H9 (cell line): ENCODE results near the gene KCNH1. TPM values are rescaled to one million over a fixed set of nuclear protein-coding genes. Genes with fewer than 3 reads are reported as not detected.

Experiments
- DNase-seq: peaks from one replicate; pipeline ENCODE4 v3.0.0-alpha.2; 2017
- H2AFZ ChIP-seq: one replicate; pipeline ENCODE4 v1.6.1; 2013; ENCODE audit warnings: mild to moderate bottlenecking, low read length, control low read depth, moderate library complexity
- H2AK5ac ChIP-seq: 2 replicates; pipeline ENCODE4 v1.6.1; 2013; ENCODE audit warnings: low read length, control low read depth, mixed read lengths; ENCODE audit not compliant: insufficient read length
- H2BK120ac ChIP-seq: one replicate; pipeline ENCODE4 v1.6.1; 2013; ENCODE audit warnings: low read depth, mild to moderate bottlenecking, low read length, control low read depth, inconsistent platforms; ENCODE audit not compliant: poor library complexity, severe bottlenecking
- H2BK12ac ChIP-seq: 2 replicates; pipeline ENCODE4 v1.6.1; 2013; ENCODE audit warnings: low read length, control low read depth, mixed read lengths, low read depth; ENCODE audit not compliant: insufficient read length
- H2BK15ac ChIP-seq: 2 replicates; pipeline ENCODE4 v1.6.1; 2013; ENCODE audit warnings: low read depth, low read length, control low read depth
- H2BK20ac ChIP-seq: one replicate; pipeline ENCODE4 v1.6.1; 2013; ENCODE audit warnings: low read depth, mild to moderate bottlenecking, low read length, control low read depth, inconsistent platforms; ENCODE audit not compliant: poor library complexity, severe bottlenecking
- H2BK5ac ChIP-seq: 2 replicates; pipeline ENCODE4 v1.6.1; 2013; ENCODE audit warnings: low read length, control low read depth, mixed read lengths; ENCODE audit not compliant: insufficient read length
- H3K14ac ChIP-seq: 2 replicates; pipeline ENCODE4 v1.6.1; 2013; ENCODE audit warnings: low read length, control low read depth; ENCODE audit not compliant: insufficient read depth
- H3K18ac ChIP-seq: 2 replicates; pipeline ENCODE4 v1.6.1; 2013; ENCODE audit warnings: low read depth, mild to moderate bottlenecking, mixed read lengths, low read length, control low read depth; ENCODE audit not compliant: insufficient read length
- H3K23ac ChIP-seq: 2 replicates; pipeline ENCODE4 v1.6.1; 2013; ENCODE audit warnings: low read length, control low read depth, mixed read lengths, low read depth; ENCODE audit not compliant: insufficient read length
- H3K23me2 ChIP-seq: 2 replicates; pipeline ENCODE4 v1.6.1; 2013; ENCODE audit warnings: low read depth, mild to moderate bottlenecking, mixed read lengths, low read length, control low read depth; ENCODE audit not compliant: insufficient read length, poor library complexity, severe bottlenecking
- H3K27ac ChIP-seq: 2 replicates; pipeline ENCODE4 v1.5.1; 2013; ENCODE audit warnings: low read length, control low read depth, mixed read lengths, low read depth; ENCODE audit not compliant: insufficient read length
- H3K27me3 ChIP-seq: 2 replicates; pipeline ENCODE4 v1.6.1; 2013; ENCODE audit warnings: low read length, control low read depth, inconsistent platforms; ENCODE audit not compliant: insufficient read depth
- H3K4ac ChIP-seq: 2 replicates; pipeline ENCODE4 v1.6.1; 2013; ENCODE audit warnings: low read depth, mild to moderate bottlenecking, control low read depth, inconsistent platforms, low read length, moderate library complexity
- H3K4me1 ChIP-seq: 2 replicates; pipeline ENCODE4 v1.6.1; 2013; ENCODE audit warnings: low read length, control low read depth, inconsistent platforms; ENCODE audit not compliant: insufficient read depth
- H3K4me2 ChIP-seq: 2 replicates; pipeline ENCODE4 v1.6.1; 2013; ENCODE audit warnings: low read length, control low read depth, mixed read lengths; ENCODE audit not compliant: insufficient read length, insufficient read depth
- H3K56ac ChIP-seq: 2 replicates; pipeline ENCODE4 v1.6.1; 2013; ENCODE audit warnings: low read depth, mild to moderate bottlenecking, mixed read lengths, low read length, control low read depth; ENCODE audit not compliant: insufficient read length
- H3K79me1 ChIP-seq: 2 replicates; pipeline ENCODE4 v1.6.1; 2013; ENCODE audit warnings: low read depth, mild to moderate bottlenecking, moderate library complexity, low read length, control low read depth, inconsistent platforms; ENCODE audit not compliant: insufficient read depth, poor library complexity, severe bottlenecking
- H3K79me2 ChIP-seq: 2 replicates; pipeline ENCODE4 v1.6.1; 2013; ENCODE audit warnings: low read length, control low read depth, inconsistent platforms; ENCODE audit not compliant: insufficient read depth
- H3K9ac ChIP-seq: 2 replicates; pipeline ENCODE4 v1.6.1; 2013; ENCODE audit warnings: low read length, control low read depth, mixed read lengths; ENCODE audit not compliant: insufficient read length; ENCODE audit errors: extremely low read depth
- H3K9me3 ChIP-seq: one replicate; pipeline ENCODE4 v1.6.1; 2013; ENCODE audit warnings: low read depth, low read length, inconsistent platforms; ENCODE audit not compliant: control insufficient read depth
- H3T11ph ChIP-seq: one replicate; pipeline ENCODE4 v1.6.1; 2013; ENCODE audit warnings: mild to moderate bottlenecking, low read length, control low read depth, inconsistent platforms
- H4K20me1 ChIP-seq: one replicate; pipeline ENCODE4 v1.6.1; 2013; ENCODE audit not compliant: control insufficient read depth, insufficient read length, insufficient read depth
- H4K5ac ChIP-seq: 2 replicates; pipeline ENCODE4 v1.6.1; 2013; ENCODE audit warnings: low read depth, mild to moderate bottlenecking, mixed read lengths, low read length, control low read depth; ENCODE audit not compliant: insufficient read length
- H4K8ac ChIP-seq: replicated peaks from 2 replicates; pipeline ENCODE4 v1.6.1; 2013; ENCODE audit warnings: low read length, control low read depth, mixed read lengths, low read depth; ENCODE audit not compliant: insufficient read length
- H4K91ac ChIP-seq: 2 replicates; pipeline ENCODE4 v1.6.1; 2013; ENCODE audit warnings: low read depth, mild to moderate bottlenecking, moderate library complexity, mixed read lengths, low read length, control low read depth; ENCODE audit not compliant: insufficient read length
- H3K27ac Mint-ChIP-seq, 3 experiments: 2 replicates in 2 of 3; 3 replicates in 1 of 3; pipeline ENCODE4 v1.8.0; 2020 to 2021; ENCODE audit warnings: mixed read lengths in 3 of 3, mild to moderate bottlenecking in 1 of 3, moderate library complexity in 1 of 3
- H3K27me3 Mint-ChIP-seq: 2 replicates; pipeline ENCODE4 v1.8.0; 2021; ENCODE audit warnings: low read depth, mild to moderate bottlenecking, moderate library complexity, mixed read lengths
- H3K36me3 Mint-ChIP-seq, 3 experiments: 2 replicates in 2 of 3; 3 replicates in 1 of 3; pipeline ENCODE4 v1.8.0; 2020 to 2021; ENCODE audit warnings: low read depth in 3 of 3, mixed read lengths in 3 of 3; ENCODE audit not compliant: insufficient read depth in 1 of 3
- H3K4me1 Mint-ChIP-seq, 2 experiments: 2 replicates each; pipeline ENCODE4 v1.8.0; 2020; ENCODE audit warnings: mixed read lengths in 2 of 2
- H3K4me3 Mint-ChIP-seq, 2 experiments: 2 replicates in 1 of 2; 3 replicates in 1 of 2; pipeline ENCODE4 v1.8.0; 2020 to 2021; ENCODE audit warnings: mild to moderate bottlenecking in 2 of 2, mixed read lengths in 2 of 2, moderate library complexity in 1 of 2
- H3K9me3 Mint-ChIP-seq, 2 experiments: 2 replicates in 1 of 2; 3 replicates in 1 of 2; pipeline ENCODE4 v1.8.0; 2020; ENCODE audit warnings: mild to moderate bottlenecking in 2 of 2, mixed read lengths in 2 of 2, moderate library complexity in 1 of 2
- CTCF ChIP-seq: fragments of 200-600 bp; sonication (generic); conservative IDR thresholded peaks from 3 replicates; pipeline ENCODE4 v1.8.0; 2021; ENCODE audit warnings: antibody characterized with exemption, mild to moderate bottlenecking
- WGBS: extraction: QIAGEN DNeasy Blood & Tissue Kit; methylation state at CpG from one replicate; pipeline ENCODE4 v1.1.7; 2013; ENCODE audit warnings: missing lambda C conversion rate, low lambda C conversion rate, mixed read lengths; ENCODE audit not compliant: insufficient read length; ENCODE audit errors: extremely low coverage; 5-methylcytosine and 5-hydroxymethylcytosine counted together
- total RNA-seq: library from RNA; stranded (reverse); gene quantifications from 2 replicates; pipeline ENCODE4 v1.2.1, GENCODE V29; 2021

The KCNH1 gene
- total RNA-seq, 1 experiment from 2014 or later = 0.11 TPM

GRCh38 chr1:210801501-210801900, 332.4 kb downstream of the KCNH1 start:
- Histone ChIP-seq H2BK20ac (no peak overlapping the region), H3K79me1 (no peaks in the 10 kb centered on the region), H3K23me2 (no peaks in the 10 kb centered on the region), H4K5ac (no peak overlapping the region), H2BK120ac (no peak overlapping the region), H3K4ac (no peak overlapping the region), H4K8ac (no peak overlapping the region), H3K56ac (no peak overlapping the region), H4K91ac (no peak overlapping the region), H4K20me1 (no peaks in the 10 kb centered on the region), H3K9ac (no peak overlapping the region), H3T11ph (no peak overlapping the region), H3K23ac (no peak overlapping the region), H2BK12ac (no peak overlapping the region), H3K4me1 (no peaks in the 10 kb centered on the region), H3K9me3 (no peaks in the 10 kb centered on the region), H3K4me2 (no peak overlapping the region), H3K27ac (no peak overlapping the region), H3K27me3 (no peaks in the 10 kb centered on the region), H2AFZ (no peak overlapping the region), H3K79me2 (no peaks in the 10 kb centered on the region), H3K18ac (no peak overlapping the region), H2AK5ac (no peak overlapping the region), H2BK15ac (no peak overlapping the region), H2BK5ac (no peak overlapping the region), H3K14ac (no peak overlapping the region)
- Mint-ChIP-seq H3K9me3 (no peaks in the 10 kb centered on the region), H3K27ac (no peak overlapping the region), H3K4me3 (no peak overlapping the region), H3K27me3 (no peaks in the 10 kb centered on the region; the same call in 1 of the 2 replicates), H3K4me1 (no peaks in the 10 kb centered on the region), H3K36me3 (no peaks in the 10 kb centered on the region)
- no peak for TF ChIP-seq CTCF
- no peak for DNase-seq
- WGBS = no CpG with 5 or more reads among the region's 4 CpGs
